B cell (primary cell): ENCODE results near the gene ZNF615.

Experiments used
- CTCF ChIP-seq: fragments of 200-600 bp; IDR thresholded peaks from one replicate; pipeline ENCODE4 v1.8.0; 2022; ENCODE audit warnings: antibody characterized with exemption, mild to moderate bottlenecking
- EZH2 ChIP-seq: IDR thresholded peaks from 2 replicates; pipeline ENCODE4 v1.6.1; 2012; ENCODE audit warnings: borderline replicate concordance, low read depth, mild to moderate bottlenecking, moderate library complexity, low read length; ENCODE audit not compliant: insufficient read depth, poor library complexity, severe bottlenecking

GRCh38 chr19:52039169-52039568, 31.2 kb upstream of the ZNF615 start:
- TF ChIP-seq CTCF: no peak
- no peak for TF ChIP-seq EZH2
